Esophagus mucosa (tissue), 1 donor: ENCODE results near the gene ANKS6. TPM values are rescaled to one million over a fixed set of nuclear protein-coding genes. Genes with fewer than 3 reads are reported as not detected.

Experiments
- ATAC-seq: fragments of 200-7000 bp; cut with Tn5 transposase; one replicate; pipeline ENCODE4 v1.9.1; 2020
- total RNA-seq: library from RNA; stranded (reverse); gene quantifications from one replicate; pipeline ENCODE4 v1.2.4, GENCODE V29; 2023
- donor health status: DM: yes; HTN: yes; CAD: no.

The ANKS6 gene
- total RNA-seq, 1 donor from 2014 or later, result 13.8 TPM

DNA sequence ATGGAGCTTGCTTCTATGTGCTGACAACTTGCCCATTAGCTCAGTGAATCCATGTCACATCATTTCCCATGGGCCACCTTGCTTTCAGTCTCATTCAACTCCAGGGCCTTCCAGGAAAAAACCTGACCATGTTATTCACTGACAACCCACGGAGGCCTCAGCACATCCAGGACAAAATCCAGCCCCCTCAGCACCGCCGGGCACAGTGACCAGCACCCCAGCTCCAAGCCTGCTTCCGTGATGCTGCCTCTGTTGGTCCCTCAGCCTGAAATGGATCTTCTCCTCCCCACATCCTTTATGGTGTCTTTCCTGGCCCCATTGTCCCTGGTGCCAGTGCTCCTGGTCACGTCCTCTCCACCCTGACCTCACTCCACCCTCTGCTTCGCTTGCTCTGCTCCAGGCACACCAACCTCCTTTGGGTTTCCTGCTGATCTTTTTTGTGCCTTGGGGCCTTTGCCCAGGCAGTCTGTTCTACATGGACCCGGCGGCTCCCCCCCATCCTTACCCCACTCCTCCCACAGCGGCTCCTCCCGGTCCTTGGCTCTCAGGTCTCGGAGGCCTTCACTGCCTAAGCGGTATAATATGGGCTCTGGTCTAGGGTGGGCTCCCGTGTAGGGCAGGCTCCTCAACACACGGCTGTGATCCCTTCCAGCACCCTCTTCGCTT, 25.0 kb downstream of the ANKS6 start:
- ATAC-seq, result no peak

DNA sequence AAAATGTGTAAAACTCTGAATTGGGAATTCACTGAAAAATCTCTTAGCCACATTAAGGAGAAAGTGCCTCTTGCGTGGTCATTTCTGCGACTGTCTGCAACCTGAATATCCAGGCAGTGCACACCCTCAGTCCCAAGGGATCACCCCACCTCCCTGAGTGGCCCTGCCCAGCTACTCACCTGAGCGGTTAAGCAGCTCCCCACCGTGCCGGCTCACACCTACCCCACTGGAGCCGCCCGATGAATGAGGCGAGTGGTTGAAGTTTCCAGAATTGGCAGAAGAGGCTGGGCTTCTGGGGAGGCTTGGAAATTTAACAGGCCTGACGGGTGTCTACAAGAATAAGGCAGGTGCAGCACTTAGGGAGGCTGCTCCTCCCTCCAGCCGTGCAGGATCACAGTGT, 25.6 kb downstream of the ANKS6 start:
- no peak for ATAC-seq

DNA sequence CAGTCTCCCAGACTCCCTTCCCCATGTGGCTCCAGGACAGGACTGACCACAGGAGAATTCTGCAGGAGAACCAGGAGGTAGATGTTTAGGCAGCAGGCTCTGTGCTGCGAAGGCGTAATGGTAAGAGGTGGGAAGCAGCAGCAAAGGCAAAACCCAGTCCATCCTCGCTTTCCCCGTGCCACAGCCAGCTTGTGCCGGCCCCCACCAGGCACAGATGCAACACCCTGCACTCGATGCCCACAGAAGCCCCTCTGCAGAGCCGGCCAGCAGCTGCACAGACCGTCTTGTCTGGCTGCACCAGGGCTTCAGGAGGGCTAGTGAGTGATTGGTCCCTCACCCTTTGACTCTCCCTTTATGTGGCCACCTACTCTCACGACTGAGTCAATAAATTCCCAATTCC, 28.0 kb downstream of the ANKS6 start:
- ATAC-seq, result no peak

DNA sequence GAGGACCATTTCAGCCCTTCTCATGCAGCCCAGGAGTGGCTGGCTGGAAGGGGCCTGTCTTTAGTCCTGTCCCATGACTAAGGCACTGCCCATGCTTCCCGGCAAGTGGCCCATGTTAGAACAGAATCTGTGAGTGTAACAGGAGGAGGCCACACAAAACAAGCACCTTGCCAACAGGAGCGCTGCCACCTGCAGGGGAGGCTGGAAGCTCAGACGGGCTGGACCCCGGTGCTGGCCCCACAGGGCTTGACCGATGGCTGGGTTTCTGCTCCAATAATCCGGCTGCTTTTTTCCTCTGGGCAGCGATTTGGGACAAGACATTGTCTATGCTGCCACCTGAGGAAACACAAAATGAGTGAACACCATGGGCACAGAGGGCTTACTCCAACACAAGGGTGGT, 28.4 kb downstream of the ANKS6 start:
- no peak for ATAC-seq

DNA sequence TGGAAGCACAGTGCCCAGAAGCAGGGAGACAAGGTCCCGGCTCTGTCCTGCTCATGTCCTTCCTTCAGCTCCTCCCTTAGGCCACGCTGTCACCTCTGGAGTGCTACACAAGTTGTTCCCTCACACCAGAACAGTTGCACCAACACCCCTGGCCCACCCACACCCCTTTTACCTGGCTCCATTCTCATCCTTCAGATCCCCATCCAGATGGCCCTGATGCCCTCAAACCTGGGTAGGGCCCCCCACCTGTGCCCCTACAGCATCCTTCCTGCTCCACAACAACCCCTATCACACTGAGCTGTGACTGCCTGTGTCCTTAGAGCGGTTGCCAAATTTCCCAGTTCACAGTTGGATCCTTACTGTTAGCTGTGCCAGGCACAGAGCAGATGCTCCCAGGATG, 29.2 kb downstream of the ANKS6 start:
- ATAC-seq, result no peak

DNA sequence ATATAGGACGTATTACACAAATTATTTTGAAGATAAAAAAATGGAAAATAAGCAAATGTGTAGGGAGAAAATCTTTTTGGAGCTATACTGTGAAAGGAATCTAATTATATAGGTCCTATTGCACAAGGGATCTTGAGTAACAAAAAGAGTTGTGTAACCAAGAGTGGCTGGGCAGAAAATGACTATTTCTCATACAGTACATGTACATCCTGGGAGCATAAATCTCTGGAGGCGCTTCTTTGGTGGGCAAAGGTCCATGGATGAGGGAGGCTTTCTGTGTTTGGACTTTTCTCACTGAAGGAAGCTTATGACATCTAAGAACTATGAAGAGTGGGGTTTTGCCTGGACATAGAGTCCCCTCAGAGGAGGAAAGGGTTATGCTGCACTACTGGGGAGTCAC, 29.8 kb downstream of the ANKS6 start:
- ATAC-seq, result no peak

DNA sequence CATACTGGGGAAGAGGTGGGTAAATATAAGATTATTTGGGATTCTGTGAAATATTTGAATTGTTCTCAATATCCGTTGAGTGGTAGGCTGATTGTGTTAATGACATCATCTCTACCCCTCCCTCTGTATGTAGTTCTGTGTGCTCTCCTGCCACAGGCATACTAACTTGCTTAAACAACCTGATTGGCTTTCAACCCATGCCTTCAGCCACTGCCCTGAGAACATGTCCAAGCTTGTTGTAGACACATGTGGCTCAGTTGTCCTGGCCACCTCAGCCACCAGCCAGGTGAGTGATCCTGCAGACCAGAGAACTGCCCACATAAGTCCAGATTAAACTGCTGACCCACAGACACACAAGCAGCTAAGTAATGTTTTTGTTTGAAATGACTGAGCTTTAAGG, 31.1 kb downstream of the ANKS6 start:
- peak; percentile 38 for ATAC-seq

DNA sequence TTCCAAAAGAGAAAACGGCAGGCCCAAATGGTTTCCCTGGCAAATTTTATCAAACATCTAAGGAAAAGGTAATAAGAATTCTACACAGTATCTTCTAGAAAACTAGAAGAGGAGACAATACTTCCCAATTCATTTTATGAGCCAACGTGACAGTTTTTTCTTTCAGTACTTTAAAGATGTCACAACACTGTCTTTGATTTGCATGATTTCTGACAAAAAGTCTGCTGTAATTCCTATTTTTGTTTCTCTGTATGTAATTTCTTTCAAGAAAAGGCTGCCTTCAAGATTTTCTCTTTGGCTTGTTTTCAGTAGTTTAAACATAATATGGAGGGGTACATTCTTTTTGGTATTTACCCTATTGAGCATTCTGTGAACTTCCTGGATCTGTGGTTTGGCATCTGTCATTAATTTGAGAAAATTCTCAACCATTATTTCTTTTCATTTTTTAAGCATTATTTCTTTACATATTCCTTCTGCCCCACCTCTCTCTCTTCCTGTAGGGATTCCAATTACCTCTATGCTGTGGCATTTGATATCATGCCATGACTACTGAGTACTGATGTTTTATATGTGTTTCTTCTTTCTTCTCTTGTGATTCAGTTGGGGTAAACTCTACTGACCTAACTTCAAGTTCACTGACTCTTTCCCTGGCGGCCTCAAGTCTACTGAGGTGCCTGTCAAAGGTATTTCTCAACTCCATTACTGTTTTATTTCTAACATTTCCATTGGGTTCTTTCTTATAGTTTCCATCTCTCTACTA, 32.2 kb downstream of the ANKS6 start:
- ATAC-seq, result no peak

DNA sequence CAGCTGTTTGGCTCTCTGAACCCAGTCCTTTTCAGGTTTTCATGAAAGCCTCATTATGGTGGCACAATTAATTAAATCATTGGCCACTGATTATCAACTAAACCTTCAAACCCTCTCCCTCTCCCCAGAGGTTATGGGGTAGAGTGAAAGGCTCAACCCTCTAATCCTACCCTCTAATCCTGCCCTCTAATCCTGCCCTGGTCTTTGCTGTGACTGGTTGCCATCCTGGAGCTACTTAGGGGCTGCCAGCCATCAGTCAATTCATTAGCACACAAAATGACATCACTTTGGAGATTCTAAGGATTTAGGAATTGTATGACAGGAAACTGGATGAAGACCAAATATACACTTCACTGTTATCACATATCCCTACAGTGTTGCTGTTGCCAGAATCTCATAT, 36.1 kb downstream of the ANKS6 start:
- no peak for ATAC-seq

DNA sequence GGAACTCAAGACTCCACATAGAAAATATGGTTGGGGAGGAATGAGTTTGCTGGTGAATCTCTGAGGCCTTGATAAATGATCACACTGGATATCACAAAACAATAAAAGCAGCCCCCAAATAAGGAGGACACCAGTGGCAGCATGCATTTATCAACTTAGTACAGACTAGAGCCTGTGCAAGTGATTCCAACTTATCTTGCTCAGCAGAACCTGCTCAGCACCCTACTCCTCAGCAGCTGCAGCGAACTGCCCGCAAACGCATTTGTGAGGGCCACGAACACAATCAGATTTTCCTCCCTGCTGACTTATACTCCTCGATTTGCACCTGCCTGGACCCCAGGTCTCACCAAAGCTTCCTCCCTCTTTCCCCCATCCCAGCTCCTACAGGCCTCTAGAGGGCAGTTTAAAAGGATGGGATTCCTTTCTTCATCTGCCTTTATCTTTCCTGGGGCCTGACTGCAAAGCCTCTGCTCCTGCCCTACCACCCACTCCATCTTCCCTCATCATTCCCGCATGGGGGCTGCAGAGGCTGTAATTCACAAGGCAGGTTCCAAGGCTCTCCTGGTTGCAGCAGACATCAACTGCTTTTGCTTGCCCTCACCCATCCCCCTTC, 41.2 kb downstream of the ANKS6 start:
- ATAC-seq, result no peak

DNA sequence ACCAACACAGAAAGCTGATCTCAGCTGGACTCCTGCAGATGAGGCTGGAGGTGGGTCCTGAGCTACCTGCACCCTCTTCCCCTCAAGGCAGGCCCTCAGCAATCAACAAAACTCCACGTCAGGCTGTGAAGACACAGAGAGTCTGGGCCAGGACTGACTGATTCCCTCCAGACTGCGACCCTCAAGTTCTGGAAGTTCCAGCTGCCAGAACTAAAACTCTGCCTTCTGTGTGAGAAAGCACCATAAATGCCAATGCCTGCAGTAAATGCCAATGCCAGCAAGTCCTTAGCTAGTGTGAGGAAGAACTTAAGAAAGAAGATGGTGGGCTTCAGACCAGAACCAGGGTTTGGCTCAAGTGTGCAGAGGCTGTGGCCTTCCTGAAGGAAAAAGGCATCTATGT, 45.1 kb downstream of the ANKS6 start:
- ATAC-seq, result no peak

DNA sequence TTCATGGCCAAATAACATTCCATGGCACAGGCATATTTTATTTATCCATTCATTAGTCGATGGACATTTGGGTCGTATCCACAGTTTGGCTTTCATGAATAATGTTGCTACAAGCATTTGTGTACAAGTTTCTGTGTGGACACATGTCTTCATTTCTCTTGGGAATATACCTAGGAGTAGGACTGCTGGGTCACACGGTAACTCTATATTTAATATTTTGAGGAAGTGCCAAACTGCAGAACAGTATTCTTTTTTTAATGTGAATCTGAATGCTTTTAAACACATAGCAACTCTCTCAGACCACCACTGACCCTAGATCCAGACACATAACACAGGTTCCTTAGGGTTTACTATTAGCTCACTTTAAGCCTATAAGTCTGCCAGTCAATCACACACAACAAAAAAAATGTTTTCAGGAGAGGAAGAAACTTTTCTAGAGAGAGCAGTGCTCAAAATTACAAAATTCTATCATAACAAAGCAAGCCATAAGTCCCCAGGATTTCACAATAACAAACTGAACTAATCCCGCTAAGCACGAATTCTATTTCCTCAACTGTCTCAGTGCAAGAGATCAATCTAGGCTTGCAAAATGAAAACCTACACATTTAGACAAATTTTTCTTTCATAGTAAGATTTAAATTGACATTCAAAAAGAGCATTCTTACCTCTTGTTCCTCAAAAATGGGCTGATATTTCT, 45.8 kb downstream of the ANKS6 start:
- no peak for ATAC-seq

DNA sequence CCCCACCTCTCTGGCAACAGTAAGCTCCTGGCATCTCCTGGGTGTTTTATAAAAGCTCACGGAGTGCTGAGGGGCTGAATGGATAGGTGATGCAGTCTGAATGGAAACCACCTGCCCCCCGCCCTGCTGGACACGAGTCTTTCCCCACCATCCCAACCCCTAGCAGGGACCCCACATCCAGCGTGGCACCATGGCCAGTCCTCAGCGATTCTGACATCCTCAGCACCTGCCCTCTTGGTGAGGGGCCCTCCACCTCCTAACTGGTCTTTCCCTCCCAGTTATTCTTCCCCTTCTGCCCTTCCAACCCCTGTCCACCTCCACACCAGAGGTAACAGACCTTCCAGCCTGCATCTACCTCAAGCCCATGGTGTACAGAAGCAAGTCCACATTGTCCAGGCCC, 48.9 kb downstream of the ANKS6 start:
- no peak for ATAC-seq

DNA sequence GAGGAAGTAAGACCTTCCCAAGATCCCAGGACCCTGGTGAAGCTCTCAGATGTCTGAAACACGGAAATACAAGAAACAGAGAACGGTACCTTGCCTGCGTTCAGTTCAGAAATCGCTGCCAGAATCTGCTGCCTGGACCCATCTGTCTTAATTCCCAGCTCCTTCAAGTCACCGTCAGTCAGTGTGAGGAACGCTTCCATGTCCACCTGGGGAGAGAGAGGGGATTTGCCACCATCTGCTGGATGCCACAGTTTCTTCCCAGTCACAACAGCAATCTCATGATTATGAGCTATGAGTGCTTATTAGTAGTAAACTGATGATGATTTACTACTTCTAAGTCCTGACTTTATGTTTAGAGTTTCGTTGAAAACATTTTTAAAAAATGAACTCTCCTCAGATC, 50.9 kb downstream of the ANKS6 start:
- no peak for ATAC-seq

DNA sequence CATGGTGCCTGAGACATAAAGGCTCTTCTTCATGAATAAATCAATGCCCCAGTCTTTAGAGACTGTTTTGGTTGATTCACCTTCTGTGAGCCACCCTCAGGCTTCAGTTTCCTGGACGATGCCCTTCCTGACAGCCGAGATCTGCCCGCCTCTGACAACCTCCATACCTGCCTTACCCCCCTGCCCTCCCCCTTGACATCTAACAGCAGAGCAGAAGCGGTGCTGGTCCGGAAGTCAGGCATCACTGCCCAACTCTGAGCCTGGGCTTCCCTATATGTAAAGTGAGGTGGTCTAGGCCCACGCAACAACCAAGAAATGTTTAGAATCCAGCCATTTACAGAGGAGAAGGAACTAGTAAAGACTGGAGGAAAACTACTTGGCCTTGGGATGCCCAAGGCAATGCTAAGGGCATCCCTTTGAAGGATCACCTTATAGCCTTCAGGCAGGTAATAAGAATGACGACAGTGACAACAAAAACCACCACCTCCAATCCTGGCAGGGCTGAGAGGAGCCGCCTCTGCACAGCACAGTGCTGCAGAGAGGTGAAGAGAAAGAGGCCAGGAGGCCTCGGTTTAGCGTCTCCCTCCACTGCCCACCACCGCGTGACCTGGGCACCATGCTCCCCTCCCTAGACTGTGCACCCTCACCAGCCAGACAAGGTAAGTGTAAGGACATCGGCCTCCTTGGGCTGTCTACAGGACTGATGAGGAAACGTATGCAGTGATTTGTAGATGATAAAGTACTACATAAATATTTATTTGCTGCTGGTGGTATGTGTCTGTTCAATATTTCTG, 52.3 kb downstream of the ANKS6 start:
- ATAC-seq, result no peak

DNA sequence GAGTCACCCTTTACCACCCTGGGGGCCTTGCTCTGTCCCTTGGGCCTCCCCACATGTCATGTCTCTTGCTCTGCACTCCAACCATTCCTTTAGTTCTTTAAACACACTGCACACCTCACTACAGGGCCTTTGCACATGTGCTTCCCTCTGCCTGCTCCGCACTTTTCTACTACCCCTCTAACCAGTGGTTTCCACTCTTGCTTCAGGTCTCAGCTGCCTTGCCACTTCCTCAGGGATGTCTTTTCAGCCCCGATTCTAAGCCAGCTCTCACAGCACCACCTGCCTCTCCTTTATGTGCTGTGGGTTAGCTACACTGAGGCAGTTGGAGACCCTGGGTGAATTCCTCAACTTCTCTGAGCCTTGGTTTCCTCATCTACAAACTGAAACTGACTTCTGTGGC, 53.0 kb downstream of the ANKS6 start:
- no peak for ATAC-seq

DNA sequence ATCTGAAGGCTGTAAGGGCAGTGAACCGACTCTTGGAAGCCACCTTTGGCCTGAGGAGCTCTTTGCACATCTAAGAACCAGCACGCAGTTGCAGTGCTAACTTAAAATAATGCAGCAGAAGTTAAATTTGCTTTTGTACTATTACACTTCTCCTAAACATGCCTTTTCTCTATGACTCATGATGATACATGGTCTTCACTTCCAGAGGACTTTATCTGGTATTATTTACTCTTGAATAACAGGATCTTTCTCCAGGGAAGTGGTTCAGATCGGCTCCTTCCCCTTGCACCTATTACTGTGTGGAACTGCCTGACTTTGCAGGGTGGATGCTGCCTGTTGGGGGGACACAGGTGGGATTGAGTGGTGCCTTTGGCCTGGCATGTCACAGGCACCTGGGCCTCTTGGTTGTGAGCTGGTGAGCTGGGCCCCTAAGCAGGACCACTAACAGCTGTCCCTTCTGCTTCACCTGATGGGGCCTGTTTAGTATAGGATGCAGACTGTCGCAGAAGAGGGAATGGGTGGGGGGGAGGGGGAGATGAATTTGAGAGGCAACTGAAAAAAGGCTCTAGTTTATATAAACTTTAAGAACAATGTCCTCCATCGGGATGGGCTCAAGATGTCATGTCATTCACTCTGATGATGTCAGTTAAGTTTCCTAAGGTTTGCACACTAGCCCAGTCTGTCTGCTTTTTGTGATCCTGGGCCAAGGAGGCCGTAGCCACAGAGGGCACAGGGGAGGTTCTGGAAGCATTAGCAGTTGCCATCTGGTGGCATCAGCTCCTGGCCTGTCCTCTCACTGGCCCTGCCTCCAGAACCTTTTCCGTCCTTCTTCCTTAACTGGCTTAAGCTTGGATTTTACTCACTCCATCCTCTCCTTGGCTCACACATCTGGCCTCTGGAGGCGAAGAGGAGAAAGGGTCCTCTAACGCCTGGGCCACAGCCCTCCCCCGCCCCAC, 53.8 kb downstream of the ANKS6 start:
- ATAC-seq, result peak; percentile 48

DNA sequence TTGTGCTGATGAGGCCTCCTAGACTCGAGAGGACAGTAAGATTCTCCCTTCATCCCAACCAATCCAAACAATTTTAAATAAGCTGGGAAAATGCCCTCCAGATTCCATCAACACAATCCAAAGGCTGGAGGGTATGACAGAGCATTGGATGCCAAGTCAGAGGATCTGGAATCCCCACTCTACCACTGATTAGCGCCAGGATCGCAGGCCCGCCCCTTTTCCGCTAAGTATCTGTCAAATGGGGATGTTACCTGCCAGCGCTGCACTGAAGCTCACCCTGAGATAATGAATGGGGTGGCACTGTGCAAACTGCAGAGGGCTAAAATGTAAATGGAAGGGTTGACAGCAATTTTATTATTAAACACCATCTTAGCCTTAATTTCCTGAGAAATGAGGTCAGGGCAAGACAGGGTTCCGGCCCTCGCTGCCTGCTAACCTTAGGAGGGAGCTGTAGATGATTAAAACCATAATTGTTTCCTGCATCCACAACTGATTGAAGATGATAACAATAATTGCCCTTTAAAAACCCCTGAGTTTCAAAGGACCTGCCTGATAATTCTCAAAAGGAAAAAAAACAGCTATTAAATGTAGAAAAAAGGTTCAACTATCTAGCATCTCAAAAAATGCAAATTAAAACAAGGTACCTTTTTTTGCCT, 56.0 kb downstream of the ANKS6 start:
- ATAC-seq, result no peak

DNA sequence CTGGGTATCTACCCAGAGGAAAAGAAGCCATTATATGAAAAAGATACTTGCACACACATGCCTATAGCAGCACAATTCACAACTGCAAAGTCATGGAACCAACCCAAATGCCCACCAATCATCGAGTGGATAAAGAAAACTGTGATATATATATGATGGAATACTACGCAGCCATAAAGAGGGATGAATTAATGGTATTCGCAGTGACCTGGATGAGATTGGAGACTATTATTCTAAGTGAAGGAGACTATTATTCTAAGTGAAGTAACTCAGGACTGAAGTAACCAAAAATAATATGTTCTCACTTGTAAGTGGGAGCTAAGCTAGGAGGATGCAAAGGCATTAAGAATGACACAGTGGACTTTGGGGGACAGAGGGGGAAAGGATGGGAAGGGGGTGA, 57.6 kb downstream of the ANKS6 start:
- no peak for ATAC-seq

DNA sequence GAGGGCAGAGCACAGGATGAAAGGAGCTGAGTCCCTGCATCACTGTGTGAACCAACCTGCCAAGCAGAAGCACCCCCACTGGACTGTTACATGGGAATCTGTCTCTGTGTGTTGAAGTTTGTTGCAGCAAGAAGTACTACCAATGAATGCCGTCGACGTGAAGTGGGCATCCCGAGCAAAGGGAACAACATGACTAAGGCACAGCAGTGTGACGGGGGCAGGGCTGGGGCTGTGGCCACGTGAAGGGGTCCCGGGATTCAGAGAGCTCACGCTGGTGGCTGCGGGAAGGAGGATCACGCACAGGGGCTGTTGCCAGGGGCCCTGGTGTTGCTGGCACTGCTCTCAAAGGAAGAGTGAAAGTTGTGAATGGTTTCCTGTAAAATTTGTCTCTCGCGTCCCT, 60.1 kb downstream of the ANKS6 start:
- ATAC-seq, result no peak

DNA sequence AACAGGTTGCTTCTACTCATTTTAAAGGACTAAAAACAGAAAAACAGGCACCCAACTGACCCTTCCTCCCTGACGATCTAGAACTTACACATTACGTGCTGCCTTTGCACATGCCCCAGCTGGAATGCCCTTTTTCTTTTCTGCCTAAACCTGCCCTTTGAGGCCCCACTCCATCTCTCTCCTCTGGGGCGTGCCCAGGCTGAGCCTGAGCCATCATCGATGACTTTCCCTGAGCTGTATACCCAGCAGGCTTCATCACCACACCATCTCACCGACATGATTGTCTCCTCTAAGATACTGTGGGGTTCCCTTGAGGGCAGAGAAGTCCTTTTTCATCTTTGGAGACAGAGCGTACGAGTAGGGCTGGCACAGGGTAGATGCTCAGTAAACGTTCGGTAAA, 63.6 kb downstream of the ANKS6 start:
- ATAC-seq, result no peak
